ENCODE results near the gene NHSL1. TPM values are rescaled to one million over a fixed set of nuclear protein-coding genes. Genes with fewer than 3 reads are reported as not detected.

NHSL1 gene
- total and polyA plus RNA-seq, 7 donors: 6.5 to 17.5 (median 8.6) TPM

- H3K4me1 ChIP-seq: peaks cover 0 to 22% (median 20%) of the 10 kb centered on the region in 4 donors
- no peak for DNase-seq
- H3K9me3 ChIP-seq: no peaks in the 10 kb centered on the region
- intact Hi-C loops (cut with DNase I): no loop called here
- no peaks in the 10 kb centered on the region for H3K27me3 ChIP-seq
- no peaks in the 10 kb centered on the region for H3K36me3 ChIP-seq
- no peak overlapping the region for H3K4me3 ChIP-seq
- TF ChIP-seq CTCF (IDR thresholded peaks at IDR 0.05) (no peak), POLR2AphosphoS5 (IDR thresholded peaks at IDR 0.05) (no peak), EP300 (IDR thresholded peaks at IDR 0.05) (no peak), POLR2A (IDR thresholded peaks at IDR 0.05) (no peak)
- H3K27ac ChIP-seq: peak overlapping the region in 3 of 4 donors; percentile 17 to 69 (median 40)
- WGBS, 2 donors: 33 to 73% methylated on average over 4 of the region's 4 CpGs
Measured at GRCh38 chr6:138486249-138487101, 12.8 kb downstream of the NHSL1 start.

DNA sequence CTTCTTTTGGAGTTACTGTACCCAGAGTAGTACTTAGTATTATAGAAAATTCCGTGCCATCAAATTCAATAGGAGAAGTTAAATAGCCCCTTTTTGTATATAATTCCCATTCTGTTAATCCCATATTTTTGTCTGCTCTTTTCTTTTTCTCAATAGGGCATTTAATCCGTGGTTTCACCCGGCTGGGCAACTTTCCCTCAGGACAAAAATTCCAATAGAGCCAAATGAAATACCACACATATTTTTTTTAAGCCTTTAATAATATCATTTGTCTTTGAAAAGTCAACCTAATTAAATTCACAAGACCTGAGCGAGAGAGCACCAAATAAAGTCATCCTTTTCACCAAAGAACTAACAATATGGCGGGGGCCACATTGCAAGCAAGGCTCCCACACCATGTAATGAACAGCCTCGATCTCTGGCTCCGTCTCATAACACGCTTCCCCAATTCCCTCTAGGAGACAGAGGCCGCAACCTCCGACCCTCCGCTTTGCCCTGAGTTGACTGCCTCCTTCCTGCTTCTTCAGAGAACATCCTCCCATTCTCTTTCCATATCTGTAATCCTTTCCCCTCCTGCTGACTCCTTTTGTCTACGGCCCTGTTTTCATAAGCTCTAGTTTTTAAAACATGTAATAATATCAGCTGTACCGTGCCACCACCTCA is 13.6 kb downstream of the NHSL1 start:
- WGBS, 2 donors: 55 to 85% methylated on average over 13 of the region's 13 CpGs
- H3K36me3 ChIP-seq: no peaks in the 10 kb centered on the region
- H3K9me3 ChIP-seq: no peaks in the 10 kb centered on the region
- H3K4me3 ChIP-seq: no peak overlapping the region
- no peak for DNase-seq
- intact Hi-C loops (cut with DNase I): no loop called here
- peaks cover 0 to 15% (median 13%) of the 10 kb centered on the region in 4 donors for H3K4me1 ChIP-seq
- TF ChIP-seq POLR2AphosphoS5 (IDR thresholded peaks at IDR 0.05) (no peak), CTCF (IDR thresholded peaks at IDR 0.05) (no peak), POLR2A (IDR thresholded peaks at IDR 0.05) (no peak), EP300 (IDR thresholded peaks at IDR 0.05) (no peak)
- H3K27me3 ChIP-seq: no peaks in the 10 kb centered on the region
- H3K27ac ChIP-seq: peak overlapping the region in 3 of 4 donors; percentile 17 to 69 (median 40)

DNA sequence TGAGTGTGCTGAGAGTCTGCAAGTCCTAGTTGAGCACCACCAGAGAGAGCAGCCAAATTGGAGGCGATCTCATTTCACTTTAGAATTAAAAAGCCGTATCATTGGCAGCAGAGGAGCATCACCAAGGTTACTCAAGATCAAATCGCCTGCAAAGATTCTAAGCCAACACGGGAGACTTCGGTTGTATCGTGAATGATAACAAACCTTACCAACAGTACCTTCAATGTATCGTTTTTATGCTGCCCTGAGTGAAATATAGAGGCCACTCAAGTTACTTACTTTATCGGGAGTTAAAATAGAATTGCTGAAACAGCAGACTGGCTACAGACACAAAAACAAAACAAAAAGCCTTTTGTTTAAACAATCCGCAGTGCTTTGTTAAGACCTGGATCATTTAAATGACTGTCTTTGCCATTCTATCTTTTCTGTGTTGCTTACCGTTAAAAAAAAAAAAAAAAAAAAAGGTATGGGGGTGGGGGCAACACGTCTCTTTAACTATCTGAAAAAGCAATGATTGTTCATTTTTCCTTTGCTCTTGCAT is 14.2 kb downstream of the NHSL1 start:
- Histone ChIP-seq H3K27ac (peak overlapping the region in 3 of 4 donors; percentile 17 to 69 (median 40)), H3K4me1 (peaks cover 0 to 9% (median 7%) of the 10 kb centered on the region in 4 donors), H3K4me3 (peak overlapping the region in 3 of 4 donors; percentile 16 to 31 (median 23)), H3K9me3 (no peaks in the 10 kb centered on the region), H3K36me3 (no peaks in the 10 kb centered on the region), H3K27me3 (no peaks in the 10 kb centered on the region)
- DNase-seq: no peak
- 17 to 59% methylated on average over 11 of the region's 11 CpGs for WGBS, 2 donors
- no peak for TF ChIP-seq CTCF (IDR thresholded peaks at IDR 0.05)
- no peak for TF ChIP-seq POLR2A (IDR thresholded peaks at IDR 0.05)
- TF ChIP-seq EP300 (IDR thresholded peaks at IDR 0.05): no peak
- no peak for TF ChIP-seq POLR2AphosphoS5 (IDR thresholded peaks at IDR 0.05)
- intact Hi-C loops (cut with DNase I): no loop called here

- Histone ChIP-seq H3K27me3 (no peaks in the 10 kb centered on the region), H3K4me1 (peaks cover 0 to 8% (median 6%) of the 10 kb centered on the region in 4 donors), H3K36me3 (no peaks in the 10 kb centered on the region), H3K9me3 (no peaks in the 10 kb centered on the region), H3K4me3 (no peak overlapping the region), H3K27ac (peak overlapping the region in 3 of 4 donors; percentile 17 to 69 (median 40))
- no peak for DNase-seq
- TF ChIP-seq POLR2A (IDR thresholded peaks at IDR 0.05) (no peak), EP300 (IDR thresholded peaks at IDR 0.05) (no peak), POLR2AphosphoS5 (IDR thresholded peaks at IDR 0.05) (no peak), CTCF (IDR thresholded peaks at IDR 0.05) (no peak)
- 74 to 89% methylated on average over 3 of the region's 3 CpGs for WGBS, 2 donors
- intact Hi-C loops (cut with DNase I): no loop called here
Measured at GRCh38 chr6:138484018-138484731, 15.1 kb downstream of the NHSL1 start.

All from sigmoid colon (tissue), 7 donors.